GM12878 (cell line): ENCODE results near the gene NT5E. TPM values are rescaled to one million over a fixed set of nuclear protein-coding genes. Genes with fewer than 3 reads are reported as not detected.

ENCODE experiments used
- BCL11A ChIP-seq: IDR thresholded peaks from 2 replicates; pipeline ENCODE4 v1.6.1; 2011; ENCODE audit warnings: low read depth, low read length
- BMI1 ChIP-seq: fragments of 450-650 bp; IDR thresholded peaks from 2 replicates; pipeline ENCODE4 v1.6.1; 2016; ENCODE audit warnings: mild to moderate bottlenecking, moderate library complexity, borderline replicate concordance
- CBX3 ChIP-seq: fragments of 200-600 bp; sonication (generic); IDR thresholded peaks from 2 replicates; pipeline ENCODE4 v1.6.1; 2016; ENCODE audit warnings: low read depth, borderline replicate concordance
- CHD2 ChIP-seq: IDR thresholded peaks from 2 replicates; pipeline ENCODE4 v1.6.1; 2011; ENCODE audit warnings: low read depth, low read length, improper control_type of control experiment, borderline replicate concordance
- DPF2 ChIP-seq: fragments of 450-650 bp; IDR thresholded peaks from 2 replicates; pipeline ENCODE4 v1.6.1; 2017; ENCODE audit warnings: mild to moderate bottlenecking
- GATAD2B ChIP-seq: fragments of 450-650 bp; conservative IDR thresholded peaks from 2 replicates; pipeline ENCODE4 v1.6.1; 2017; ENCODE audit warnings: low read depth, mild to moderate bottlenecking, moderate library complexity
- HDAC6 ChIP-seq: fragments of 200-600 bp; sonication (generic); IDR thresholded peaks from one replicate; pipeline ENCODE4 v1.8.0; 2017; ENCODE audit warnings: antibody characterized with exemption; ENCODE audit not compliant: unreplicated experiment
- IKZF1 ChIP-seq: fragments of 450-650 bp; conservative IDR thresholded peaks from 2 replicates; pipeline ENCODE4 v1.6.1; 2017; ENCODE audit warnings: antibody characterized with exemption, mild to moderate bottlenecking
- IKZF2 ChIP-seq, 2 experiments: fragments of 450-650 bp; IDR thresholded peaks; 2 replicates each; pipeline ENCODE4 v1.6.1; 2017; ENCODE audit warnings: mild to moderate bottlenecking in 2 of 2, moderate library complexity in 2 of 2
- MTA3 ChIP-seq: IDR thresholded peaks from 2 replicates; pipeline ENCODE4 v1.6.1; 2012; ENCODE audit warnings: low read length, inconsistent platforms, borderline replicate concordance
- MYC ChIP-seq: IDR thresholded peaks from 2 replicates; pipeline ENCODE4 v1.6.1; 2011; ENCODE audit warnings: mild to moderate bottlenecking, low read length, moderate library complexity, inconsistent platforms; ENCODE audit not compliant: insufficient read depth, insufficient replicate concordance, insufficient read length, severe bottlenecking
- NKRF ChIP-seq: fragments of 450-650 bp; conservative IDR thresholded peaks from 2 replicates; pipeline ENCODE4 v1.6.1; 2017; ENCODE audit warnings: mild to moderate bottlenecking, moderate library complexity
- NR2F1 ChIP-seq: fragments of 450-650 bp; conservative IDR thresholded peaks from 2 replicates; pipeline ENCODE4 v1.6.1; 2017; ENCODE audit warnings: mild to moderate bottlenecking
- SIX5 ChIP-seq: IDR thresholded peaks from 2 replicates; pipeline ENCODE4 v1.6.1; 2011; ENCODE audit warnings: mild to moderate bottlenecking, low read depth, low read length, moderate library complexity; ENCODE audit not compliant: severe bottlenecking
- SMAD1 ChIP-seq: fragments of 450-650 bp; IDR thresholded peaks from 2 replicates; pipeline ENCODE4 v1.6.1; 2018; ENCODE audit warnings: mild to moderate bottlenecking, low read depth; ENCODE audit not compliant: partially characterized antibody
- SREBF1 ChIP-seq: IDR thresholded peaks from 2 replicates; pipeline ENCODE4 v1.6.1; 2012; ENCODE audit warnings: mild to moderate bottlenecking, low read length
- YBX1 ChIP-seq: fragments of 450-650 bp; IDR thresholded peaks from 2 replicates; pipeline ENCODE4 v1.6.1; 2016; ENCODE audit warnings: antibody characterized with exemption
- ZBED1 ChIP-seq: IDR thresholded peaks from 2 replicates; pipeline ENCODE4 v1.6.1; 2016; ENCODE audit warnings: borderline replicate concordance
- ZNF384 ChIP-seq: IDR thresholded peaks from 2 replicates; pipeline ENCODE4 v1.6.1; 2012; ENCODE audit warnings: low read depth, mild to moderate bottlenecking, low read length, improper control_type of control experiment, borderline replicate concordance
- ZNF622 ChIP-seq: fragments of 450-650 bp; IDR thresholded peaks from 2 replicates; pipeline ENCODE4 v1.6.1; 2017; ENCODE audit warnings: mild to moderate bottlenecking, inconsistent platforms
- ZZZ3 ChIP-seq: IDR thresholded peaks from 2 replicates; pipeline ENCODE4 v1.6.1; 2011; ENCODE audit warnings: low read depth; ENCODE audit not compliant: control insufficient read depth, insufficient read length
- polyA plus RNA-seq, 11 experiments: library from polyadenylated mRNA; depleted of rRNA in 4 of 11; unstranded in 6 of 11; stranded (reverse) in 5 of 11; fragments of >200 nt; fragmentation: Nextera tagmentation in 4 of 11; fragmentation: Illumina TruSeq in 1 of 11; extraction: Ambion mirVana in 4 of 11; extraction: Trizol in 1 of 11; gene quantifications; 1 replicate in 1 of 11; 2 replicates in 10 of 11; pipeline versions ENCODE4 v1.2.1 to v1.2.3, GENCODE V29; 2011 to 2016; ENCODE audit warnings: inconsistent platforms in 2 of 11, missing spikeins in 2 of 11, low read depth in 1 of 11
- total RNA-seq, 4 experiments: library from RNA; depleted of rRNA in 3 of 4; stranded (reverse); fragments of >200 nt in 3 of 4; fragmentation: Illumina TruSeq in 1 of 4; extraction: Trizol in 1 of 4; gene quantifications; 2 replicates each; pipeline versions ENCODE4 v1.2.1 to v1.2.3, GENCODE V29; 2013 to 2021
- TF ChIP-seq, protein P1 (sequence below): fragments of 450-650 bp; IDR thresholded peaks from 2 replicates; pipeline ENCODE4 v1.6.1; 2017; ENCODE audit warnings: mild to moderate bottlenecking
- TF ChIP-seq, protein P2 (sequence below): IDR thresholded peaks from 2 replicates; pipeline ENCODE4 v1.6.1; 2012; ENCODE audit warnings: low read depth, low read length, improper control_type of control experiment
- TF ChIP-seq, protein P3 (sequence below): fragments of 150-350 bp; IDR thresholded peaks from 2 replicates; pipeline ENCODE4 v1.6.1; 2016; ENCODE audit warnings: low read depth, low read length

The NT5E gene
- total and polyA plus RNA-seq, 10 of the 15 experiments (the other 5 are each of a cell fraction or from before 2014, with no cell fraction given): 1.9 to 9.7 (median 7.3) TPM

DNA sequence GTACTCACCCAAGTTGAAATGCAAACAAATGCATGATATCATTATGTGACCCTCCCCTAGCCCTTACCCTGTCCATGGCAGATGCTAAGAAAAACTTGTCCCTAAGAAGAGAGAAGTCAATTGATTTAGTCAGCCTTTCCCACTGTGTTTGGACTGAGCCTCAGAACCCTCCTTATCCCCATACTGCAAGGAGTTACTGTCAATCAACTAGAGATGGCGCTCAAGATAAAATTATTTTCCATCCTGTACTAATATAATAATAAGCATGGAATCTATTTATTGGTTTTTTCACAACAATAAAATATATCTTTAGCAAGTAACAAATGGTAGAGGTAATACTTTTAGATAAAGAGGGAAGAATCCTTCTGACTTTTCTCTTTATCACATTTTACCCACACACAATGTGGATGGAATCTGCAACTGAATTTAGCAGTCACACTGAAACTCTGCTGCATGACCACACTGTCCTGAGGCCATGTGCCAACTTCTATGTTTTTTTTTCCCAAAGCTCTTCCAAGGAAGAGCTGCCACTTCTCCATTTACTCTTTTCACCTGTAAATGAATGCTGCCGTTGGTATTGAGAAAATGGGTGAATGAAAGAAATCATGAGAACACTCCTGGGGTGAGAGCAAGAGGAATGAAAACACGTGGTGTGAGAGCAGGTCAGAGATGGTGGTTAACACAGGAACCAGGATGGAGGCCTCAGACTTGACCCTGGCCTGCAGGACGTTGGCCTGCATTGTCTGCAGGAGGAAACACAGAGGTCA lies 10.5 kb downstream of the NT5E start (continued):
- TF ChIP-seq, protein P1, sequence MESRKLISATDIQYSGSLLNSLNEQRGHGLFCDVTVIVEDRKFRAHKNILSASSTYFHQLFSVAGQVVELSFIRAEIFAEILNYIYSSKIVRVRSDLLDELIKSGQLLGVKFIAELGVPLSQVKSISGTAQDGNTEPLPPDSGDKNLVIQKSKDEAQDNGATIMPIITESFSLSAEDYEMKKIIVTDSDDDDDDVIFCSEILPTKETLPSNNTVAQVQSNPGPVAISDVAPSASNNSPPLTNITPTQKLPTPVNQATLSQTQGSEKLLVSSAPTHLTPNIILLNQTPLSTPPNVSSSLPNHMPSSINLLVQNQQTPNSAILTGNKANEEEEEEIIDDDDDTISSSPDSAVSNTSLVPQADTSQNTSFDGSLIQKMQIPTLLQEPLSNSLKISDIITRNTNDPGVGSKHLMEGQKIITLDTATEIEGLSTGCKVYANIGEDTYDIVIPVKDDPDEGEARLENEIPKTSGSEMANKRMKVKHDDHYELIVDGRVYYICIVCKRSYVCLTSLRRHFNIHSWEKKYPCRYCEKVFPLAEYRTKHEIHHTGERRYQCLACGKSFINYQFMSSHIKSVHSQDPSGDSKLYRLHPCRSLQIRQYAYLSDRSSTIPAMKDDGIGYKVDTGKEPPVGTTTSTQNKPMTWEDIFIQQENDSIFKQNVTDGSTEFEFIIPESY: no peak
- TF ChIP-seq ZZZ3: no peak
- TF ChIP-seq, protein P2, sequence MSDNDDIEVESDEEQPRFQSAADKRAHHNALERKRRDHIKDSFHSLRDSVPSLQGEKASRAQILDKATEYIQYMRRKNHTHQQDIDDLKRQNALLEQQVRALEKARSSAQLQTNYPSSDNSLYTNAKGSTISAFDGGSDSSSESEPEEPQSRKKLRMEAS: peak; percentile 82
- no peak for TF ChIP-seq MTA3
- TF ChIP-seq ZNF384: no peak
- peak; percentile 24 to 31; a peak in 3 of 4 replicates for TF ChIP-seq IKZF2 (IDR thresholded peaks at IDR 0.05)
- no peak for TF ChIP-seq BCL11A
- TF ChIP-seq HDAC6: no peak
- peak; percentile 81 for TF ChIP-seq NR2F1
- TF ChIP-seq BMI1: no peak
- TF ChIP-seq CBX3: no peak
- TF ChIP-seq ZNF622: no peak
- TF ChIP-seq YBX1: no peak
- TF ChIP-seq, protein P3, sequence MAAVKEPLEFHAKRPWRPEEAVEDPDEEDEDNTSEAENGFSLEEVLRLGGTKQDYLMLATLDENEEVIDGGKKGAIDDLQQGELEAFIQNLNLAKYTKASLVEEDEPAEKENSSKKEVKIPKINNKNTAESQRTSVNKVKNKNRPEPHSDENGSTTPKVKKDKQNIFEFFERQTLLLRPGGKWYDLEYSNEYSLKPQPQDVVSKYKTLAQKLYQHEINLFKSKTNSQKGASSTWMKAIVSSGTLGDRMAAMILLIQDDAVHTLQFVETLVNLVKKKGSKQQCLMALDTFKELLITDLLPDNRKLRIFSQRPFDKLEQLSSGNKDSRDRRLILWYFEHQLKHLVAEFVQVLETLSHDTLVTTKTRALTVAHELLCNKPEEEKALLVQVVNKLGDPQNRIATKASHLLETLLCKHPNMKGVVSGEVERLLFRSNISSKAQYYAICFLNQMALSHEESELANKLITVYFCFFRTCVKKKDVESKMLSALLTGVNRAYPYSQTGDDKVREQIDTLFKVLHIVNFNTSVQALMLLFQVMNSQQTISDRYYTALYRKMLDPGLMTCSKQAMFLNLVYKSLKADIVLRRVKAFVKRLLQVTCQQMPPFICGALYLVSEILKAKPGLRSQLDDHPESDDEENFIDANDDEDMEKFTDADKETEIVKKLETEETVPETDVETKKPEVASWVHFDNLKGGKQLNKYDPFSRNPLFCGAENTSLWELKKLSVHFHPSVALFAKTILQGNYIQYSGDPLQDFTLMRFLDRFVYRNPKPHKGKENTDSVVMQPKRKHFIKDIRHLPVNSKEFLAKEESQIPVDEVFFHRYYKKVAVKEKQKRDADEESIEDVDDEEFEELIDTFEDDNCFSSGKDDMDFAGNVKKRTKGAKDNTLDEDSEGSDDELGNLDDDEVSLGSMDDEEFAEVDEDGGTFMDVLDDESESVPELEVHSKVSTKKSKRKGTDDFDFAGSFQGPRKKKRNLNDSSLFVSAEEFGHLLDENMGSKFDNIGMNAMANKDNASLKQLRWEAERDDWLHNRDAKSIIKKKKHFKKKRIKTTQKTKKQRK: no peak
- TF ChIP-seq CHD2: no peak
- no peak; the same call in 1 of the 2 replicates for TF ChIP-seq IKZF1
- TF ChIP-seq NKRF: no peak
- no peak for TF ChIP-seq SREBF1
- no peak for TF ChIP-seq GATAD2B
- TF ChIP-seq ZBED1: no peak
- no peak for TF ChIP-seq SIX5
- TF ChIP-seq SMAD1: no peak
- TF ChIP-seq DPF2: no peak
- no peak for TF ChIP-seq MYC
